Ovary (tissue), 10 donors: ENCODE results near the gene SAG. TPM values are rescaled to one million over a fixed set of nuclear protein-coding genes. Genes with fewer than 3 reads are reported as not detected.

Experiments used
- DNase-seq, 5 donors: peaks; one replicate each; pipeline ENCODE4 v3.0.0-alpha.2; 2019 to 2020
- H3K27ac ChIP-seq, 2 donors: fragments of 200-600 bp; one replicate each; pipeline versions ENCODE4 v1.5.1 to v1.8.0; 2019 to 2022
- H3K27me3 ChIP-seq: fragments of 200-600 bp; one replicate; pipeline ENCODE4 v1.8.0; 2022
- H3K36me3 ChIP-seq: fragments of 200-600 bp; sonication (generic); one replicate; pipeline ENCODE4 v1.5.1; 2019
- H3K4me1 ChIP-seq: one replicate; pipeline ENCODE4 v1.8.1; 2013; ENCODE audit warnings: mild to moderate bottlenecking, moderate library complexity; ENCODE audit not compliant: insufficient read depth
- H3K4me3 ChIP-seq: fragments of 200-600 bp; sonication (generic); one replicate; pipeline ENCODE4 v1.5.1; 2017
- H3K9me3 ChIP-seq, 2 donors: fragments of 200-600 bp in 1 of 2; sonication (generic) in 1 of 2; one replicate each; pipeline versions ENCODE4 v1.5.1 to v1.8.1; 2013 to 2019; ENCODE audit warnings: mild to moderate bottlenecking in 1 of 2, moderate library complexity in 1 of 2
- CTCF ChIP-seq, 3 donors: fragments of 450-650 bp in 2 of 3; fragments of 200-600 bp in 1 of 3; IDR thresholded peaks; one replicate each; pipeline versions ENCODE4 v1.5.1 to v1.8.0; 2016 to 2022; ENCODE audit warnings: antibody characterized with exemption in 3 of 3, mild to moderate bottlenecking in 1 of 3
- EP300 ChIP-seq: sonication (generic); formaldehyde crosslinking; IDR thresholded peaks from one replicate; pipeline ENCODE4 v1.6.1; 2017; ENCODE audit warnings: antibody characterized with exemption
- POLR2A ChIP-seq: fragments of 450-650 bp; IDR thresholded peaks from one replicate; pipeline ENCODE4 v1.6.1; 2017; ENCODE audit warnings: antibody characterized with exemption, mild to moderate bottlenecking, moderate library complexity
- whole genome bisulfite sequencing, 3 donors: extraction: QIAGEN DNeasy Blood & Tissue Kit in 1 of 3; methylation state at CpG; one replicate each; pipeline versions ENCODE4 v1.1.5 to v1.1.7; 2013 to 2017; 5-methylcytosine and 5-hydroxymethylcytosine counted together
- intact Hi-C, 4 donors: fragments of 100-400 bp; cut with DNase I; formaldehyde crosslinking; loops; one replicate each; pipeline versions ENCODE4 v1.11.0 to v1.15.1; 2022 to 2023
- long read RNA-seq, 3 donors: library from polyadenylated mRNA in 2 of 3; unstranded in 2 of 3; transcript quantifications; one replicate each; pipeline ENCODE4 v2.0.0 and lab custom pipeline, GENCODE V29; 2021 to 2026
- polyA plus RNA-seq, 2 donors: library from polyadenylated mRNA; stranded (reverse); fragments of 200-250 nt in 1 of 2; fragments of 350-450 nt in 1 of 2; fragmentation: Illumina TruSeq in 1 of 2; extraction: RNeasy Lipid Tissue Mini Kit (QIAGEN cat#74804) in 1 of 2; gene quantifications; one replicate each; pipeline ENCODE4 v1.2.3, GENCODE V29; 2013 to 2014
- total RNA-seq, 7 donors: library from RNA; depleted of rRNA in 2 of 7; stranded (reverse); fragments of >200 nt in 2 of 7; fragmentation: NEBNext Ultra II Directional in 3 of 7; extraction: Animal tissue kit (Norgen Biotek cat#: 25700) in 3 of 7; gene quantifications; one replicate each; pipeline versions ENCODE4 v1.1.0 to v1.2.4, GENCODE V29; 2016 to 2023
- donor health status: DM: no; HTN: no; CAD: no; lungs with moderate emphysema.
- donor health status: DM: no; HTN: no; CAD: no.
- donor health status: Bipolar disorder and iron deficiency.
- donor health status: DM: yes; HTN: yes; CAD: no.
- donor health status: DM: no; HTN: no; CAD: no.
- donor health status: DM: yes; HTN: yes; CAD: no.

The SAG gene
- total RNA-seq, result not detected
- polyA plus RNA-seq, result not detected
- long read RNA-seq, donor 1, result 0 reads
- long read RNA-seq, donor 2, result 0 reads
- long read RNA-seq, donor 3, result 0 reads

DNA sequence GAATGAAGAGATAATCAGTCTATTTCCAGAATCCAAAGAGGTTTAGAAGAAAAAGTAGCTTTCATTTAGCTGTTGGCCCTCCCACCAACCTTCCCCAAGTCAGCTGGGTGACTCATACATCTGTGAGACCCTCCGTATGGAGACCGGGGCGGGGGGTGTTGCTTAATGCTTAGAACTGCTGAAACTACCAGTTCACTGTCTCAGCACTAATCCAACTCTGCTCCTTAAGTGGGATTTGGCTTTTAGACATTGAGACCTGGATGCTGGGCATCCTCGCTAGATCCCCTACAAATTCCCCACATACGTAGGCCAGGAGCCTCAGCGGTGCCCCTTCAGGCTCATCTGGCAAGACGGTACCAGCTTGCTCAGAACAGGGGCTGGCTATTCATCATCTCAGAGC lies at the start of gene SAG:
Gene SAG, plus strand, starts transcription at position 252 of the 400 bp plus-strand sequence. CDS start 1,374 bp downstream, outside the sequence.
- Histone ChIP-seq H3K9me3 (no peaks in the 10 kb centered on the region), H3K4me1 (peaks cover 1% of the 10 kb centered on the region), H3K27ac (no peak within 1 kb of the TSS), H3K4me3 (no peak within 1 kb of the TSS), H3K27me3 (no peaks in the 10 kb centered on the region), H3K36me3 (no peaks in the 10 kb centered on the region)
- DNase-seq, result no peak
- TF ChIP-seq EP300 (no peak), POLR2A (no peak), CTCF (IDR thresholded peaks at IDR 0.05) (no peak)
- WGBS, 3 donors, result 53 to 58% (median 54%) methylated on average over 7 of the region's 7 CpGs
- intact Hi-C loops, result no loop called here

DNA sequence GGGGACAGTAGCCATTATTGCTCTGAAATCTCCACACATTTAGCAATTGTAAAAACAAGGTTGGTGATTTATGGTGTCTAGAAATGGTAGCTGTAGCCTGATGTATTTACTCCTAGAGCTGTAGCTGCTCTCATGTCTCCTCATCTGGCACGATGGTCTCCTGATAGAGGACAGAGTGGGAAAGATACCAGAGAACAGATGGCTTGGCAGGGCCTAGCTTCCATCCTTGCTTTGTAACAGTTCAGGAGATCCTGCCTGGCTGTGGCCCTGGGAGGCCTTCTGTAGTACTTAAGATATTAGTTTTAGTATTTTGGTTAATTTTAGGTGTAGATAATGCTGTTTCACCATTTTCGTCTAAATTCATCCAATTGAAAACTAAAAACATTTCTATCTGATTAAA lies 49.4 kb upstream of the SAG start:
- Histone ChIP-seq H3K27me3 (no peaks in the 10 kb centered on the region), H3K27ac (no peak overlapping the region), H3K36me3 (no peaks in the 10 kb centered on the region), H3K4me3 (no peak overlapping the region), H3K4me1 (peaks cover 6% of the 10 kb centered on the region), H3K9me3 (no peaks in the 10 kb centered on the region)
- DNase-seq, result no peak
- TF ChIP-seq POLR2A (no peak), CTCF (IDR thresholded peaks at IDR 0.05) (no peak), EP300 (no peak)
- WGBS, 3 donors, result 84 to 93% (median 89%) methylated on average over 2 of the region's 2 CpGs
- intact Hi-C loops, result loop anchor here in 3 of 4 donors (5.0 to 10.0 kb wide), 2 partner anchors 187 to 189 kb away; no protein-coding TSS in a partner anchor

- intact Hi-C loops, result loop anchor here (5.0 to 10.0 kb wide), 2 partner anchors 185 to 188 kb away; no protein-coding TSS in a partner anchor
- no peaks in the 10 kb centered on the region for H3K36me3 ChIP-seq
- no peak for TF ChIP-seq CTCF (IDR thresholded peaks at IDR 0.05)
- no peak for TF ChIP-seq EP300
- TF ChIP-seq POLR2A, result no peak
Observed at GRCh38 chr2:233259730-233260129, 47.9 kb upstream of the SAG start.

GRCh38 chr2:233260661-233261060 lies 47.0 kb upstream of the SAG start:
- no peak for DNase-seq
- 92 to 93% (median 93%) methylated on average over 5 of the region's 5 CpGs for WGBS, 3 donors
- Histone ChIP-seq H3K27me3 (no peaks in the 10 kb centered on the region), H3K36me3 (no peaks in the 10 kb centered on the region), H3K4me3 (no peak overlapping the region), H3K4me1 (no peaks in the 10 kb centered on the region), H3K27ac (no peak overlapping the region), H3K9me3 (no peaks in the 10 kb centered on the region)
- intact Hi-C loops, result loop anchor here in 1 of 4 donors (10.0 kb wide), 1 partner anchor 184 kb away; no protein-coding TSS in a partner anchor
- TF ChIP-seq EP300 (no peak), POLR2A (no peak), CTCF (IDR thresholded peaks at IDR 0.05) (no peak)

More at GRCh38 chr2:233259730-233260129, 47.9 kb upstream of the SAG start:
- 84 to 98% (median 88%) methylated on average over 1 of the region's 1 CpG for WGBS, 3 donors
- Histone ChIP-seq H3K4me1 (peaks cover 2% of the 10 kb centered on the region), H3K27me3 (no peaks in the 10 kb centered on the region), H3K9me3 (no peaks in the 10 kb centered on the region), H3K27ac (no peak overlapping the region), H3K4me3 (no peak overlapping the region)
- DNase-seq, result no peak
